Neural progenitor cell (in vitro differentiated cells): ENCODE data around the gene TP53BP1. TPM values are rescaled to one million over a fixed set of nuclear protein-coding genes. Genes with fewer than 3 reads are reported as not detected.

Source experiments
- DNase-seq: peaks from one replicate; pipeline ENCODE4 v3.0.0-alpha.2; 2016; ENCODE audit warnings: low spot score
- H2AFZ ChIP-seq: fragments of 200-600 bp; sonication (generic); replicated peaks from 2 replicates; pipeline ENCODE4 v1.6.1; 2016; ENCODE audit warnings: antibody characterized with exemption
- H3F3A ChIP-seq: fragments of 200-600 bp; sonication (generic); 2 replicates; pipeline ENCODE4 v1.6.1; 2016; ENCODE audit warnings: antibody characterized with exemption, low read depth
- H3K27ac ChIP-seq: fragments of 200-600 bp; sonication (generic); 2 replicates; pipeline ENCODE4 v1.5.1; 2016; ENCODE audit warnings: mild to moderate bottlenecking
- H3K27me3 ChIP-seq: fragments of 200-600 bp; sonication (generic); 2 replicates; pipeline ENCODE4 v1.6.1; 2016; ENCODE audit warnings: mild to moderate bottlenecking, moderate library complexity
- H3K36me3 ChIP-seq: fragments of 200-600 bp; sonication (generic); 2 replicates; pipeline ENCODE4 v1.5.1; 2016
- H3K4me1 ChIP-seq: fragments of 200-600 bp; sonication (generic); 2 replicates; pipeline ENCODE4 v1.6.1; 2016; ENCODE audit warnings: mixed run types
- H3K4me2 ChIP-seq: fragments of 200-600 bp; sonication (generic); 2 replicates; pipeline ENCODE4 v1.6.1; 2016
- H3K4me3 ChIP-seq: fragments of 200-600 bp; sonication (generic); 2 replicates; pipeline ENCODE4 v1.5.1; 2016
- H3K79me2 ChIP-seq: fragments of 200-600 bp; sonication (generic); 2 replicates; pipeline ENCODE4 v1.6.1; 2016; ENCODE audit warnings: low read depth
- H3K9ac ChIP-seq: fragments of 200-600 bp; sonication (generic); 2 replicates; pipeline ENCODE4 v1.6.1; 2016
- H3K9me3 ChIP-seq: fragments of 200-600 bp; sonication (generic); 2 replicates; pipeline ENCODE4 v1.5.1; 2016; ENCODE audit warnings: low read depth
- H4K20me1 ChIP-seq: fragments of 200-600 bp; sonication (generic); 2 replicates; pipeline ENCODE4 v1.6.1; 2016; ENCODE audit warnings: low read depth
- H3K27ac Mint-ChIP-seq: 3 replicates; pipeline ENCODE4 v1.8.0; 2021; ENCODE audit warnings: mixed read lengths
- H3K27me3 Mint-ChIP-seq: 2 replicates; pipeline ENCODE4 v1.8.0; 2022; ENCODE audit warnings: low read depth, mild to moderate bottlenecking, inconsistent platforms, moderate library complexity, mixed read lengths; ENCODE audit not compliant: insufficient read depth
- H3K36me3 Mint-ChIP-seq: 3 replicates; pipeline ENCODE4 v1.8.0; 2021; ENCODE audit warnings: mixed read lengths
- H3K4me1 Mint-ChIP-seq: 3 replicates; pipeline ENCODE4 v1.8.0; 2021; ENCODE audit warnings: mixed read lengths
- H3K4me3 Mint-ChIP-seq: 3 replicates; pipeline ENCODE4 v1.8.0; 2021; ENCODE audit warnings: mild to moderate bottlenecking, moderate library complexity, mixed read lengths
- H3K9me3 Mint-ChIP-seq: 3 replicates; pipeline ENCODE4 v1.8.0; 2020; ENCODE audit warnings: mixed read lengths
- CTCF ChIP-seq: fragments of 200-600 bp; sonication (generic); IDR thresholded peaks from 2 replicates; pipeline ENCODE4 v1.5.1; 2017; ENCODE audit warnings: antibody characterized with exemption, mild to moderate bottlenecking
- EZH2 ChIP-seq: fragments of 200-600 bp; sonication (generic); IDR thresholded peaks from 2 replicates; pipeline ENCODE4 v1.6.1; 2017; ENCODE audit warnings: antibody characterized with exemption, mild to moderate bottlenecking, moderate library complexity
- EZH2phosphoT487 ChIP-seq: fragments of 200-600 bp; sonication (generic); IDR thresholded peaks from 2 replicates; pipeline ENCODE4 v1.6.1; 2017; ENCODE audit warnings: antibody characterized with exemption
- total RNA-seq: library from RNA; depleted of rRNA; stranded (reverse); fragments of >200 nt; gene quantifications from 2 replicates; pipeline ENCODE4 v1.2.3, GENCODE V29; 2015; ENCODE audit warnings: low replicate concordance

Gene TP53BP1
- total RNA-seq, 1 donor from 2014 or later: 66.5 TPM

GRCh38 chr15:43410572-43411214 is 82.3 kb downstream of the TP53BP1 start:
- Mint-ChIP-seq H3K27me3 (peaks cover 2% of the 10 kb centered on the region), H3K36me3 (peaks cover 63% of the 10 kb centered on the region), H3K4me1 (no peaks in the 10 kb centered on the region), H3K27ac (peak overlapping the region; percentile 39), H3K4me3 (no peak overlapping the region), H3K9me3 (no peaks in the 10 kb centered on the region)
- H4K20me1 ChIP-seq: peaks cover 4% of the 10 kb centered on the region
- H3K4me1 ChIP-seq: no peaks in the 10 kb centered on the region
- no peak overlapping the region for H3K4me2 ChIP-seq
- no peak overlapping the region for H3K9ac ChIP-seq
- no peaks in the 10 kb centered on the region for H3K27me3 ChIP-seq
- no peaks in the 10 kb centered on the region for H3K9me3 ChIP-seq
- no peak overlapping the region for H3K4me3 ChIP-seq
- no peaks in the 10 kb centered on the region for H3K79me2 ChIP-seq
- peaks cover 13% of the 10 kb centered on the region for H3F3A ChIP-seq
- no peak overlapping the region for H2AFZ ChIP-seq
- no peak overlapping the region for H3K27ac ChIP-seq
- TF ChIP-seq CTCF (no peak), EZH2phosphoT487 (no peak), EZH2 (no peak)
- peaks cover 31% of the 10 kb centered on the region for H3K36me3 ChIP-seq
- DNase-seq: no peak

- Mint-ChIP-seq H3K27me3 (peaks cover 2% of the 10 kb centered on the region), H3K36me3 (peaks cover 56% of the 10 kb centered on the region), H3K4me3 (no peak overlapping the region), H3K27ac (no peak overlapping the region), H3K9me3 (no peaks in the 10 kb centered on the region), H3K4me1 (no peaks in the 10 kb centered on the region)
- peaks cover 4% of the 10 kb centered on the region for H4K20me1 ChIP-seq
- DNase-seq: no peak
- no peak overlapping the region for H2AFZ ChIP-seq
- H3K4me1 ChIP-seq: no peaks in the 10 kb centered on the region
- H3K27ac ChIP-seq: no peak overlapping the region
- H3K27me3 ChIP-seq: no peaks in the 10 kb centered on the region
- TF ChIP-seq EZH2phosphoT487: no peak
- TF ChIP-seq CTCF: no peak
- TF ChIP-seq EZH2: no peak
- H3F3A ChIP-seq: peaks cover 13% of the 10 kb centered on the region
- no peaks in the 10 kb centered on the region for H3K79me2 ChIP-seq
- no peak overlapping the region for H3K9ac ChIP-seq
- H3K36me3 ChIP-seq: peaks cover 32% of the 10 kb centered on the region
- H3K9me3 ChIP-seq: no peaks in the 10 kb centered on the region
- no peak overlapping the region for H3K4me2 ChIP-seq
- H3K4me3 ChIP-seq: no peak overlapping the region
Measured at GRCh38 chr15:43408789-43409188, 84.2 kb downstream of the TP53BP1 start.

- H3K9ac ChIP-seq: no peak overlapping the region
- H3K4me2 ChIP-seq: no peak overlapping the region
- Mint-ChIP-seq H3K4me3 (no peak overlapping the region), H3K36me3 (peaks cover 52% of the 10 kb centered on the region), H3K4me1 (no peaks in the 10 kb centered on the region), H3K27ac (no peak overlapping the region), H3K9me3 (no peaks in the 10 kb centered on the region), H3K27me3 (peaks cover 2% of the 10 kb centered on the region)
- H3K9me3 ChIP-seq: no peaks in the 10 kb centered on the region
- H3K4me1 ChIP-seq: no peaks in the 10 kb centered on the region
- H2AFZ ChIP-seq: no peak overlapping the region
- TF ChIP-seq EZH2phosphoT487 (no peak), CTCF (no peak), EZH2 (no peak)
- peaks cover 4% of the 10 kb centered on the region for H4K20me1 ChIP-seq
- no peak for DNase-seq
- H3K36me3 ChIP-seq: peaks cover 32% of the 10 kb centered on the region
- H3K79me2 ChIP-seq: no peaks in the 10 kb centered on the region
- H3K27ac ChIP-seq: no peak overlapping the region
- peaks cover 13% of the 10 kb centered on the region for H3F3A ChIP-seq
- H3K4me3 ChIP-seq: no peak overlapping the region
- no peaks in the 10 kb centered on the region for H3K27me3 ChIP-seq
Measured at GRCh38 chr15:43406808-43407207, 86.1 kb downstream of the TP53BP1 start.
